HG02981 (cell line): Measurements from ENCODE around the gene MPST.
"Not testable (repeated sequence)": the region's sequence is repeated elsewhere in the genome, so short reads cannot be mapped to it uniquely, and the experiment has no call there.

Experiments used
- ATAC-seq: cut with Tn5 transposase; IDR thresholded peaks from one replicate; pipeline ENCODE4 v1.9.1; 2021; ENCODE audit warnings: mild to moderate bottlenecking, moderate library complexity; ENCODE audit not compliant: unreplicated experiment

The MPST gene

DNA sequence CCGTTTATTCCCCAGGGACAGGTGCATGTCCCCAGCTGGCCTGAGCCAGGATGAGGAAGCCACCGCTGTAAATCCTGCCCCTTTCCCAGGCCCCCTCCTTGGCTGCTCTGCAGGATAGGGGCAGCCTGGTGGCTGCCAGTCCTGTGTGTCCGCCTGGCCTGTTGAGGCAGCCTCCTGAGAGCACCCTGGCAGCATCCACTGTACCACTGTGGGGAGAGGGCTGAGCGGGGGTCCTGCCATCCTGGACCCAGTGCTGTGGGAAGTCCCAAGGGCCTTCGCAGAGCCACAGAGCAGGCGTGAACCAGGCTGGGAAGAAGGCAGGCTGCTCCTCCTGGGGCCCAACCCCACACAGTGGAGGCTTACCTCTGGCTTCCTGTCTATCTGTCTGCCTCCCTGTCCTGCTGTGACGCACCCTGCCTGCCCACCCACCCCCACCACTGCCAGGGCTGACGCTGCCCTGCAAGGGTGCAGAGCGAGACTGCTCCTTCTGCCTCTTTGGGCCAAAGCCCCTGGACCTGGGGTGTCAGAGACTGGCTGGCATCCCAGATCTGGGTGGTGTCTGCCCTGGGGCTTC, 40.4 kb downstream of the MPST start:
- no peak for ATAC-seq

DNA sequence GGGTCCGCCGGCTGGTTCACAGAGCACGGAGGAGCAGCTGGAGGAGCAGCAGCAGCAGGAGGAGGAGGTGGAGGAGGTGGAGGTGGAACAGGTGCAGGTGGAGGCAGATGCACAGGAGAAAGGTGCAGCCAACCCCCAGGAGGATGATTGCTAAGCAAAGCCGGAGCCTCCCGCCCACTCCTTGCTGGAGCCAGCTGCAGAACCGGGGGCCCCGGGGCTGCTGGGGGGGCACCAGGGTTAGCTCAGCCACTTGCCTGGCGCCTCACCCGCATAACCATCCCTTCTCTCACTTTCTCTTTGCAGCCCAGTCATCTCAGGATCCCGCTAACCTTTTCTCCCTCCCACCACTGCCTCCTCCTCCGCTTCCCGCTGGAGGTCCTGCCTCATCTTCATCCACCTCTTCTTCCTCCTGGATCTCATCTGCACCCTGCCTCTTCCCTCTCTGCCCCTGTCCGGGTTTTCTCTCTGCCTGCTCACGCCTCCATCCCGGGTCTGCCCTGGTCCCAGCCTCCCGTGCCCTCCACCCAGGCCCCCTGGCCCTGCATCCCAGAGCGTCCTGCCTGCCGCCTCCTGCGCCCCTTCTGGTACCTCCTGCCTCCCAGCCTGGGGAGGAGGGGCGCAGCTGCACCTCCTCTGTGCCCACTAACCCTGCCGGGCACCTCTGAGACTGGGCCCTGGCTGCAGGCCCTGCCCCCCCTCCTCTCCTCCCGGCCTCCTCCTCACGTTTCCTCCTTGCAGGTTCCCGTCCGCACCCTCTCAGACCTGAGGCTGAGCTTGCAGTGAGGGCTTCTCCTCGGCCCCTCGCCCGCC, 41.5 kb downstream of the MPST start:
- no peak for ATAC-seq

DNA sequence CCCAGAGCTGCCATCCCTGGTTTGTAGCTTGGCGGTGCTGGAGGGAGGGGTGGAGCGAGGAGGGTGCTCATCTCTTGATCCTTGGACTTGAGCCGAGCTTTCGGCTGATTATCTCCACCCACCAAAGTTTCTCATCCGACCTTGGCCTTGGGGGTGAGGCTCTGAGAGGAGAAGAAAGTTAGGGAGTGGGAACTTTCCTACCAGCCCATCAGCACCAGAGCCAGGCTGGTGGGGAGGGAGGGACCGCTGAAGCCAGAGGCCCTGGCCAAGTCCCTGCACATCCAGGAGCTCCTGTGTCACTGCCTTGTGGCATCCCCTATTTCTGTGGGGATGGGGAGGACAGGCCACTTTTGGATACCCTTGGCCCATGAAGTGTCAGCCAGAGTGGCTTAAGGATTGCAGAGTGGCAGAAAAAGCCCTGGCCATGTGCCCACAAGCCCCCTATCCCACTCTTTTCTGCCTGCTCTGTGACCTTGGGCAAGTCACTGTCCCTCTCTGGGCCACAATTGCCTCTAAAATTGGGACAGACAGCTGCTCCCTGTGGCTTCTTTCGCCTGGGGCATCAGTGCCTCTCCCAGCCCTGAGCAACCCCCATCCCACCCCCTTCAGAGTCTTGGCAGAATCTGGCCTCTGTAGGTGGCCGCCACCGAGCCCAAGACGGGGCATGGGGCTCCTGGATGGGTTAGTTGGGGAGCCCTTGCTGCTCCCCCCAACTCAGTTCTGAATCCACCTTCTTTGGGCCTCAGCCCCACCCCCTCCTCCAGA, 42.3 kb downstream of the MPST start:
- no peak for ATAC-seq

DNA sequence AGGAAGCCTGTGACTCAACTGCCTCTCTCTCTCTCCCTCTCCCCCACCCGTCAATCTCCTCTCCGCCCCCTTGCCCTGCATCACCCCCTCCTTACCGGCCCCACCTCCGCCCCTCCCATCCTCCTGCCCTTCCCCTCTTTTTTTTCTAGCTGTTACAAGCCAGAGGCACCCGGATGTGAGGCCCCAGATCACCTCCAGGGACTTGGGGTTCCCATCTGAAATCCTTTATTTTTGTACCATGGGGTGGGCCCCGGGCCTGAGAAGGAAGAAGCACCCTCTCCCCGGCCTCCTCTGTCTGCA, 42.8 kb downstream of the MPST start:
- no peak for ATAC-seq

DNA sequence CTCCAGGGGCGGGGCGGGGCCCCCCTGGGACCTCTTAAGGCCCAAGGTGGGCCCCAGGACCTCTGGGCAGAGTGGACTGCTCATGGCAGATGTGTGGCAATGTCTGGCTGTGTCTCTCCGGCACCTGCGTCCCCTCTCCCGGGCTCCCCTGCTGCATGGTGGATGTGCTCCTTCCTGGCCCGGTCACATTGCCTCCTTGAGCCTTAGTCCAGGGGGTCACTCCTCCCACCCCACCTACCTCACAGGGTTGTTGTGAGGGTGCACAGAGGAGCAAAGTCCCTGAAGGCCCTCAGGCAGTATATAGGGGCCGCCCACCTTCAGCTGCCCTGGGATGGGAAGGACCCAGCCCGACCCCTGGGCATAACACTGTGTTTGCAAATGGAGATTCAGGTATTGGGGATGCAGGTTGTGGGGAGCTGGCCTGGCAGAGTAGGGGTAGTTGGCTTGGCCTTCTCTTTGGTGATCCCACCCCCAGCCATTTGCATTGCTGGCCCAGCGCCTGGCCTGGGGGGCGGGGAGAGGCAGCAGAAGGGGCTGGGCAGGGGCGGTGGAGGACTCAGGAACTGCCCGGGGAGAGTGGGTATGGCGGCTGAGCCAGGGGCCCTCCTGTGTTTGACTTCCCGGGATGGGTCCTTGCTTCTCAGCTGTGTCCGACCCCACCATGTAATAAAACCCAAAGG, 43.3 kb downstream of the MPST start:
- no peak for ATAC-seq

DNA sequence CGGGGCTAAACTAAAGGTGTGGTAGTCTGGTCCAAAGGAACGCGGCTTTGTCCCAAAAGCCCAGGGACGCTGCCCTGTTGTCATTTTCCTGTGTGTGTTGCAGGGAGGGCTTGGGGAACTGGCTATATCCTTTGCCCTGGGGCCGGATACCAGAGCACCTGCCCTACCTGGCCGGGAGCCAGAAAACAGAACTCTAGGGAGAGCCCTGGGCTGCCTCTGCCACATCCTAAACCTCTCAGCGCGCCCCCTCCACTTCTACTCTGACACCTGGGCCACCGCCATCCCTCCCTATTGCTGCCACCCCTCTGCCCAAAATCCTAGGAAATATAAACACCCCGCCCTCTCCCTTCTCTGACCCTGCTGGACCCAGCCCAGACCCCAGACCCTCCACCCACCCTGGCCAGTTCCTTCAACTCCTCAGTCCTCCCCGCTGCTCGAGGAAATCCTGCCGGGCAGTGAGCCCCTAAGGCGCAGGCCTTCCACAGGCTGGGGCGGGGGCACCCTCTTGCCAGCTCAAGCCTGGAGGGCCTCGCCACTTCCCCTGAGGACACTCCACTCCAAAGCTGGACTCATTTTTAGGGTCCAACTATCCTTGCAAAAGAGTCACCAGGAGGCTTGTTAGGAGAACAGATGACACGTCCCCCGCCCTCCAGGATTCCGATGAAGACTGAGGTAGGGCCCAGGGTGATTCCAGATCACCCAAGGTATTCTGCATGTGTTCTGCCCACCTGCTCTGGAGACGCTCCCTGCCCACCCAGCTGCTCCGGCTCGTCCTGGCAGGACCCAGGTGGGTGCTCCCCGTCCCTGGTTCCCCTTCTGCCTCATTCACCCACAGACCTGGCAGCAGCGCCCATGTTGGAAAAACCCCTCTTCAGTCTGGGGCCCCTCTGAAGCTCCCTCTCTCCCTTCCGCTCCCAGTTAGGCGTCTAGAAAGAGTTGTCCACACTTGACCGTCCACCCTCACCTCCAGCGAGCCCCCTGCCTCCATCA, 44.2 kb downstream of the MPST start:
- no peak for ATAC-seq

DNA sequence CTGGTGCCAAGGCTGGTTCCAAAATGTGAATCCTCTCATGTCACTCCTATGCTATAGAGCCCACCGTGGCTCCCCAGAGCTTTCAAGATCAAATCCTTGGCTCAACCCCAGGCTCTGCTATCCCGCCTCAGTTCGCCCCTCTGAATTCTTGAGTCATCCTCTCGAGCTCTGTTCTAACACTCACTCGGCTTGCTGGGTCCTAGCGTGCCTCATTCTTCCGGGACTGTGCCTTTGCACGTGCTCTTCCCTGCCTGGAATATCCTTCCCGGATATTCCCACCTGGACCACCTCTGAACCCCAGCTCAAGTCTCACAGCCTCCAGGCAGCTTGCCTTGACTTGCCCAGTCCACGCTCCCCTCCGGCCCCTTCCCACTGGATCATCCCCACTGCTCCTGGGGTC, 45.0 kb downstream of the MPST start:
- no peak for ATAC-seq

DNA sequence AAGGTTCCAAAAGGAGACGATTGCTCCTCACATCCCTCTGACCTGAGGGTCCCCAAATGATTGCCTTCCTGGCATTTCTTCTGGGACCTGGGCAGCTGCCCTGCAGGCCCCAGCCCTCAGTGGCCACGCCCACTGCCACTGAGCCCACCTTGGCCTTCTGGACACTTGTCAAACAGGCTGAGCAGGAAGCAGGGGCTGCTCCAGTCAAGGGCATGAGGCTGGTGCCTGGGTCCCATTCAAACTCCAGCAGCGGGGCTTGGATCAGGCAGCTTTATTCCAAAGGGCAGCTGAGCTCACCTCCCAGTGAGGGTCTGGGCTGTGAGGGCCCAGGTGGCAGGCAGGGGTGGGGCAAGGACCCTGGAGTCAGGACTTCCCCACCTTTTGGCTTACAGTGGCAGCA, 45.6 kb downstream of the MPST start:
- no peak for ATAC-seq

DNA sequence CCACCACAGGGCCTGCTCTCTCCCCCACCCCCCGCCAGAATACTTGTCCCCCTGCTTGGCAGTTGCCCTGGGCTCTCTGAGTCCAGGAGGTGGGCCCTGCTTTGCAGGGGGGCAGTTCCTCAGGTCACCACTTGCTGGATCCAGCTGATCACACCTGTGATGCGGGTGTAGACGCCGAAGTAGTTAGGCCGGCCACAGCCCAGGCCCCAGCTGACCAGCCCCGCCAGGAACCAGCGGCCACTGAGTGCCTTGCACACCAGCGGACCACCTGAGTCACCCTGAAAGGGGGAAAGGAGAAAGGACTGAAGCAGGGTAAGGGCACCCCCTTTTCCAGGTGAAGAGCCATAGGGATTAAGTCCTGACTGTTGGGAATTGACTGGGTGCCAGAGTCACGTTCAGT, 46.4 kb downstream of the MPST start:
- ATAC-seq: no peak

DNA sequence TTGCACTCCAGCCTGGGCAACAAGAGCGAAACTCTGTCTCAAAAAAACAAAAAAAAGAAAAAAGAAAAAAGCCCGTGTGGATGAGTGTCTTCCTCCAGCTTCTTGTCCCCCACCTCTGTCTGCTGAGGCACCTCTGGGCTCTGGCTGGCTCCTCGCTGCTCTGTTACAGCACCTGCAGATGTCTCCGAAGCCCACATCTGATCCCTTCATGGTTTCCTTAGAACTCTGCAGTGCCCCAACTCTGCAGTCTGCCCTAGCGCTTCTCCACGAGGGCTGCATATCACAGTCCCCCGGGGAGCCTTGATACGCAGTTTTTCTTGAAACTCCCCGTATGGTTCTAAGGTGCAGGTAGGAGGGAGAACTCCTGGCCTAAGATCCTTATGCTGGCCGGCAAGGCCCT, 47.9 kb downstream of the MPST start:
- ATAC-seq: no peak

DNA sequence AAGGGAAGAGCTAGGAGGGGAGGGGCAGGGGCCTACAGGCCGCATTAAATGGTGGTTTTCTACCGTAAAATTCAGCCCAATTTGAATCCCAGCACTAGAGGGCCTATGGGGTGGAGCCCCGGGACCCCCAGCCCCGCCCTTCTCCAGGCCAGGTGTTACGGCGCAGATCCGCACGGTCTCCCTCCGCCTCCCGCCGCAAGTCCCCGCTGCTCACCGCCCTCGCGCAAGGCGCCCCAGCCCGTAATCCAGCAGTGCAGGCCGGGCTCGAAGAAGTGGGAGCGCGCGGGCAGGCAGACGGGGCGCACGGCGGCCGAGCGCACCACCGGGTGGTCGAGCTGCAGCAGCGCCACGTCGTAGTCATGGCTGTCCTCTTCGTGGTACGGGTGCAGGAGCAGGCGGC, 49.3 kb downstream of the MPST start:
- no peak for ATAC-seq

DNA sequence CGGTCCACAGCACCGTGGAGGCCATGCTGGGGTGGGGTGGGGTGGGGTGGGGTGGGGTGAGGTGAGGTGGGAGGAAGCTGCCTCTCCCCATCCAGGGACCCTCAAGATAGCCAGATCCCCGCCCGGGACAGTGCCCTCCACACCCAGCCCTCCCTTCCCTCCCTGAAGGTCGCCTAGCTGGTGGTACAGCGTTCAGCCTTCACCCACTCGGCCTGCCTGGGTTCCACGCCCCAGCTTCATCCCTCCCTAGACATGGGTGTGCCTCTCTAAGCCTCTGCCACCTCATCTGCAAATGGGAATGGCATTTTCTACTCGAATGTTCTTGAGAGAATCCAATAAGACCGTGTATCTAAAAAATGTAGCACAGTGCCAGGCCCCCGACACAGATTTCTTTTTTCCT, 49.8 kb downstream of the MPST start:
- ATAC-seq: no peak

DNA sequence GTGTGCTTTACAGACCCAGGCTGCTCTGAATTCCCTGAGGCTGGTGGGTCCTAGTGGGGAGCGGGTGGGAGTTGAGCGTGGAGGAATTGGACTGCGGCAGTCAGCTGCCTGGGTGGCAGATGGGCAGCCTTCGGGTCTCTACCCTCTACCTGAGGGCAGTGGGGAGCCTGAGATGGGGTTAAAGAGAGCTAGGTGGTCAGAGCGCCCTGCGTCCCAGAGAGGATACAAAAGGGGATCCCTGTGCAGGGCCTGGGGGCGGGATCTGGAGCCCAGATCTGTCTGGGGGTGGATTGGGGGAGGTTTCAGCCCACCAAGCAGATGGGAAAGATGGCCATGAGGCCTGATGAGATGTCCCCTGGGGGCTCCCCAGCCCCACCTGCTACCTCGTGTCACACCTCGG, 50.2 kb downstream of the MPST start:
- no peak for ATAC-seq

DNA sequence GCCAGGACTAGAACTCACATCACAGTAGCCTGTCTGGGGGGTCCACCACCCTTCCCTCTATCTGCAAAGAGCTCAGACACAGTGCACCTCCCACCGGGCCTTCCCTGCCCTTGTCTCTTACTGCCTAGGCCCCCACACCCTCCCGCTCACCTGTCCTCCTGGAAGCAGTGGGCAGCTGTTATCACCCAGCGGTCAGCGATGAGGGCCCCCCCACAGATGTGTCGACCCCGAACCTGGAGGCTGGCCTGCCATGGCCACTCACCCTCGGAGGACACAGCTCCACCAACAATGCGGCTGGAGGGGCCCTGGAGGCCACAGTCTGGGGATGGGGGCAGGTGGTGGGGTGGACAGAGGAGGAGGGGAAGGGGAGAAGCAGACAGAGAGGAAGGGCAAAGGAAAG, 50.8 kb downstream of the MPST start:
- no peak for ATAC-seq

DNA sequence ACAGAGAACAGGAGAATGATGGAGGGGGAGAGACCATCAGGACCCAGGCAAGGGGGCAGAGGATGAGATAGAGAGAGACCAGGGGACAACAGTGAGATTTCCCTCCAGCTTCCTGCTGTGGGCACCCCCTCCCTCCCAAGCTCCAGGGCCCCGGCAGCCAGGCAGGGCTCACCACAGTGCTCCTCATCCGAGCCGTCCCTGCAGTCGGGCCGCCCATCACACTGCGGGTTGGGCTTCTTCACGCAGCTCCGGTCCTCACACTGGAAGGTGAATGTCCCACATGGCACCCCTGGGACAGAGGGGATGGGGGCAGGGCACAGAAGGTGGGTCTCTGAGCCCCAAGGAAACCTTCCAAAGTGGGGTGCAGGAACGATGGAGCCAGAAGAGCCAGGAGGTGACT, 51.2 kb downstream of the MPST start:
- no peak for ATAC-seq

DNA sequence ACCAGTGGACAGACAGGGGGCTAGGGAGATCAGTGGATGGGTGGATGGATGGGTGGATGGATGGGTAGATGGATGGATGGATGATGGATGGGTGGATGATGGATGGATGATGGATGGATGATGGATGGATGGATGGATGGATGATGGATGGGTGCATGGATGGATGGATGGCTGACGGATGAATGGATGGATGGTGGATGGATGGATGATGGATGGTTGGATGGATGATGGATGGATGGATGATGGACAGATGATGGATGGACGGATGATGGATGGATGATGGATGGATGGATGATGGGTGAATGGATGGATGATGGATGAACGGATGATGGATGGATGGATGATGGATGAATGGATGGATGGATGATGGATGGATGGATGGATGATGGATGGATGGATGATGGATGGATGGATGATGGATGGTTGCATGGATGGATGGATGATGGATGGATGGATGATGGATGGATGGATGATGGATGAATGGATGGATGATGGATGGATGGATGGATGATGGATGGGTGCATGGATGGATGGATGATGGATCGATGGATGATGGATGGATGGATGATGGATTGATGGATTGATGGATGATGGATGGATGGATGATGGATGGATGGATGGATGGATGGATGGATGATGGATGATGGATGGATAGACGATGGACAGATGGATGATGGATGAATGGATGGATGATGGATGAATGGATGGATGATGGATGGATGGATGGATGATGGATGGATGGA, 52.5 kb downstream of the MPST start:
- ATAC-seq: not testable (repeated sequence)

DNA sequence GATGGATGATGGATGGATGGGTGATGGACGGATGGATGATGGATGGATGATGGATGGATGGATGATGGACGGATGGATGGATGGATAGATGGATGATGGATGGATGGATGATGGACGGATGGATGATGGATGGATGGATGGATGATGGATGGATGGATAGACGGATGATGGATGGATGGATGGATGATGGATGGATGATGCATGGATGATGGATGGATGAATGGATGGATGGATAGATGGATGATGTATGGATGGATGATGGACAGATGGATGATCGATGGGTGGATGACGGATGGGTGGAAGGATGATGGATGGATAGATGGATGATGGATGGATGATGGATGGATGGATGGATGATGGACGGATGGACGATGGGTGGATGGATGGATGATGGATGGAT, 53.1 kb downstream of the MPST start:
- ATAC-seq: no peak

DNA sequence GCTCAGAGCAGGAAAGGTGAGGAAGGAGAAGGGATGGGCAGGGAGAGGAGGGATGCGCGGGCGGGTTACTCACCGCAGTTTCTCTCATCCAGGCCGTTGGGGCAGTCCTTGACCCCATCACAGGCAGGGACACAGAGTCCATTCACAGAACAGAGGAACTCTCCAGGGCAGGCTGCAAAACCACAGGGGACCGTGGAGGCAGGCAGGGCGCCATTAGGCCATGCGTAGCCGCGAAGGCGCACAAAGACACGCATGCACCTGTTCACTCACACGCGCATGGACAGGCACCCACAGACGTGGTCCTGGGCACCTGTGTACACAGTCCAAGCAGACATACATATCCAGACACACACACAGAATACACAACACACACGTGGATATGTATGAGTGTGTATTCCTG, 55.0 kb downstream of the MPST start:
- no peak for ATAC-seq

DNA sequence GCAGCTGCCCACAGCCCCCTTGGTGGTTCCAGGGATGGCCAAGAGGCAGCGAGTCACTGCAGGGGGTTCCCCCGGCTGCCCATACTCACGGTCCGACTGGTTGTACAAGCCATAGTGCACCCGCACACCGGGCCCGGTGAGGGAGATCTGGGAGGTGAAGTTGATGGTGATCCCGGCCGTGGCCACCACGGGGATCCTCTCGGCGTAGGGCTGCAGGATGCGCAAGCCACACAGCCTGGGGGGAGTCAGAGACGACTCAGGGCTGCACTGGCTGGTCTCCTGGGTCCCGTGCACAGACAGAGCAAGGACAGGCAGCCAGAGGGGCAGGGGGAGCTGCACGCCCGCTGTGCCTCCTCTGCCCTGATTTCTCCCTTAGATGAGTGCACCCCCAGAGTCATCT, 55.5 kb downstream of the MPST start:
- ATAC-seq: no peak
